ENCODE results near the gene AKAP6. TPM values are rescaled to one million over a fixed set of nuclear protein-coding genes. Genes with fewer than 3 reads are reported as not detected.

Gene AKAP6
- total RNA-seq, 2 donors from 2014 or later: 112 to 117 TPM

GRCh38 chr14:32412532-32412931 lies 83.4 kb downstream of the AKAP6 start:
- H3K27me3 ChIP-seq: no peaks in the 10 kb centered on the region
- no peak overlapping the region for H3K4me3 ChIP-seq
- H3K9me3 ChIP-seq: no peaks in the 10 kb centered on the region
- H3K36me3 ChIP-seq: no peaks in the 10 kb centered on the region
- no peak for TF ChIP-seq CTCF (IDR thresholded peaks at IDR 0.05)
- no peak overlapping the region for H3K27ac ChIP-seq
- DNase-seq (ENCODE audit: low spot score): no peak
- peaks cover 0 to 25% of the 10 kb centered on the region in 2 donors for H3K4me1 ChIP-seq

GRCh38 chr14:32413967-32414640 lies 85.0 kb downstream of the AKAP6 start:
- H3K9me3 ChIP-seq: no peaks in the 10 kb centered on the region
- no peak for DNase-seq (ENCODE audit: low spot score)
- TF ChIP-seq CTCF (IDR thresholded peaks at IDR 0.05): no peak
- peak overlapping the region in 1 of 2 donors; percentile 37 for H3K27ac ChIP-seq
- peaks cover 0 to 36% of the 10 kb centered on the region in 2 donors for H3K4me1 ChIP-seq
- no peaks in the 10 kb centered on the region for H3K27me3 ChIP-seq
- no peaks in the 10 kb centered on the region for H3K36me3 ChIP-seq
- no peak overlapping the region for H3K4me3 ChIP-seq

GRCh38 chr14:32414808-32415255 lies 85.7 kb downstream of the AKAP6 start:
- no peak for TF ChIP-seq CTCF (IDR thresholded peaks at IDR 0.05)

GRCh38 chr14:32417956-32418552 lies 89.0 kb downstream of the AKAP6 start:
- no peak for DNase-seq (ENCODE audit: low spot score)

More at GRCh38 chr14:32414808-32415255, 85.7 kb downstream of the AKAP6 start:
- Histone ChIP-seq H3K4me3 (no peak overlapping the region), H3K9me3 (no peaks in the 10 kb centered on the region), H3K36me3 (no peaks in the 10 kb centered on the region), H3K27ac (peak overlapping the region in 1 of 2 donors; percentile 37), H3K4me1 (peaks cover 0 to 36% of the 10 kb centered on the region in 2 donors), H3K27me3 (no peaks in the 10 kb centered on the region)
- DNase-seq (ENCODE audit: low spot score): no peak

GRCh38 chr14:32419429-32419828 lies 90.3 kb downstream of the AKAP6 start:
- peak overlapping the region in 1 of 2 donors; percentile 81 for H3K27ac ChIP-seq
- DNase-seq (ENCODE audit: low spot score): no peak
- no peaks in the 10 kb centered on the region for H3K27me3 ChIP-seq
- no peak overlapping the region for H3K4me3 ChIP-seq
- no peaks in the 10 kb centered on the region for H3K36me3 ChIP-seq
- peaks cover 0 to 24% of the 10 kb centered on the region in 2 donors for H3K4me1 ChIP-seq
- TF ChIP-seq CTCF (IDR thresholded peaks at IDR 0.05): no peak
- peaks cover 0 to 8% of the 10 kb centered on the region in 2 donors for H3K9me3 ChIP-seq

More at GRCh38 chr14:32417956-32418552, 89.0 kb downstream of the AKAP6 start:
- no peak for TF ChIP-seq CTCF (IDR thresholded peaks at IDR 0.05)
- Histone ChIP-seq H3K36me3 (no peaks in the 10 kb centered on the region), H3K4me3 (no peak overlapping the region), H3K27ac (peak overlapping the region; percentile 68 to 81), H3K27me3 (no peaks in the 10 kb centered on the region), H3K9me3 (peaks cover 0 to 7% of the 10 kb centered on the region in 2 donors), H3K4me1 (peaks cover 0 to 36% of the 10 kb centered on the region in 2 donors)

All from right atrium auricular region (tissue), 2 donors.